ENCODE measurements around the gene RHOV.

DNA sequence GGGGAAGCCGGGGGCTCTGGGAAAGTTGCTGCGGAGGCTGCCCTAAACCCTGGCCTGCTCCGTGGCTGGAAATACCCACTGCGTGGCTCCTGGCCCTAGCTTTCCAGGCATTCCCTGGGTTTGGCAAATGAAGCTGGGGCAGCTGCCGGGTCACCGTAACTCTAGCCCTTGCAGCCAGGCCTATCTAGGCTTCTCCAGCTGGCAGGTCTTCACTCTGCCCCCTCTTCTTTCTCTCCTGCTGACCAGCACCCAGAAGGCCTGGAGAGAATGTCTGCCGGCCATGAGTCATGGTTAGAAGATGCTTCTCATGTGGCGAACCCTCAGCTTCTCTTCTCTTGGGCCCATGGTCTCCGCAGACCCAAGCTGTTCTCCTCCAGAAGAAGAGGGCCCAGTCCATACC, 49.5 kb upstream of the RHOV start:
- TF ChIP-seq POLR2AphosphoS5 (IDR thresholded peaks at IDR 0.05; ENCODE audit: borderline replicate concordance, low read depth, low read length) (no peak), EZH2 (IDR thresholded peaks at IDR 0.05) (no peak)

Measured in SK-N-MC (cell line).